Panc1 (cell line): ENCODE data around the gene PPIL6. TPM values are rescaled to one million over a fixed set of nuclear protein-coding genes. Genes with fewer than 3 reads are reported as not detected.
A peak's percentile ranks its signal among the peaks of the same experiment; 100 is the strongest.

ENCODE experiments used
- ATAC-seq: fragments of 200-7000 bp; cut with Tn5 transposase; 2 replicates; pipeline ENCODE4 v1.9.1; 2020; ENCODE audit warnings: mild to moderate bottlenecking, moderate library complexity
- BruUV-seq: library from RNA; stranded (reverse); fragments of 400-500 nt; replicated peaks from 2 replicates; lab custom pipeline; 2021; lab: Mats Ljungman, UMichigan
- CTCF ChIA-PET: fragments of 300-600 bp; sonication (Branson Sonifier 250); formaldehyde crosslinking; loops from one replicate; lab custom pipeline; 2022; ENCODE audit warnings: antibody characterized with exemption; lab: Charles Lee
- POLR2A ChIA-PET: fragments of 300-600 bp; sonication (Branson Sonifier 250); formaldehyde crosslinking; loops from one replicate; lab custom pipeline; 2022; ENCODE audit warnings: antibody characterized with exemption; lab: Charles Lee
- DNase-seq: peaks from one replicate; pipeline ENCODE4 v3.0.0-alpha.2; 2010; ENCODE audit warnings: low read depth, low spot score
- H3K27ac ChIP-seq: 2 replicates; pipeline ENCODE4 v1.5.1; 2011; ENCODE audit warnings: mild to moderate bottlenecking, low read length, inconsistent platforms
- H3K27me3 ChIP-seq: fragments of 200-500 bp; sonication (Bioruptor generic); 2 replicates; pipeline ENCODE4 v1.6.0; 2014; ENCODE audit warnings: low read length, inconsistent platforms; ENCODE audit not compliant: control insufficient read depth, insufficient read depth
- H3K36me3 ChIP-seq: fragments of 200-500 bp; sonication (Bioruptor generic); 2 replicates; pipeline ENCODE4 v1.5.1; 2014; ENCODE audit warnings: inconsistent platforms, mild to moderate bottlenecking, low read length, moderate library complexity; ENCODE audit not compliant: control insufficient read depth, insufficient read depth
- H3K4me1 ChIP-seq: 2 replicates; pipeline ENCODE4 v1.5.1; 2011; ENCODE audit warnings: inconsistent platforms, mild to moderate bottlenecking, low read length, moderate library complexity; ENCODE audit not compliant: control insufficient read depth, insufficient read depth
- H3K4me3 ChIP-seq, 2 experiments: 2 replicates each; pipeline ENCODE4 v1.5.1; 2011 to 2012; ENCODE audit warnings: low read depth in 2 of 2, low read length in 2 of 2, mild to moderate bottlenecking in 2 of 2, inconsistent platforms in 1 of 2, moderate library complexity in 1 of 2
- H3K9me3 ChIP-seq: fragments of 200-500 bp; sonication (Bioruptor generic); 2 replicates; pipeline ENCODE4 v1.5.1; 2014; ENCODE audit warnings: low read depth, mild to moderate bottlenecking, inconsistent platforms, low read length, moderate library complexity; ENCODE audit not compliant: control insufficient read depth, insufficient read depth
- POLR2AphosphoS5 ChIP-seq: IDR thresholded peaks from 2 replicates; pipeline ENCODE4 v1.6.1; 2012; ENCODE audit warnings: mild to moderate bottlenecking, low read depth, low read length, moderate library complexity
- SIN3A ChIP-seq: IDR thresholded peaks from 2 replicates; pipeline ENCODE4 v1.6.1; 2012; ENCODE audit warnings: low read depth, mild to moderate bottlenecking, low read length, moderate library complexity, borderline replicate concordance; ENCODE audit not compliant: insufficient read depth
- TCF7L2 ChIP-seq: IDR thresholded peaks from 2 replicates; pipeline ENCODE4 v1.6.1; 2011; ENCODE audit warnings: mild to moderate bottlenecking, low read depth, low read length, inconsistent platforms
- in situ Hi-C: cut with HindIII; loops from 2 replicates; pipeline ENCODE4 v1.10.0; 2016; ENCODE audit warnings: low sequenced_read_pairs, low pct_unique_long_range_greater_than_20kb
- intact Hi-C: fragments of 100-400 bp; cut with micrococcal nuclease; formaldehyde crosslinking; loops from one replicate; pipeline ENCODE4 v1.10.0; 2022; ENCODE audit not compliant: unreplicated experiment
- total RNA-seq: library from RNA; stranded (reverse); gene quantifications from one replicate; pipeline ENCODE4 v1.2.1, GENCODE V29; 2021; ENCODE audit not compliant: unreplicated experiment
- TF ChIP-seq, protein P1 (sequence below): fragments of 450-650 bp; IDR thresholded peaks from 2 replicates; pipeline ENCODE4 v1.5.1; 2017; ENCODE audit warnings: mild to moderate bottlenecking
- TF ChIP-seq, protein P2 (sequence below), 2 experiments: IDR thresholded peaks; 2 replicates each; pipeline ENCODE4 v1.6.1; 2011 to 2012; ENCODE audit warnings: low read depth in 2 of 2, control low read depth in 1 of 2, low read length in 1 of 2, mild to moderate bottlenecking in 1 of 2, moderate library complexity in 1 of 2; ENCODE audit not compliant: insufficient read depth in 1 of 2

The PPIL6 gene
- total RNA-seq, 1 experiment from 2014 or later: 2.2 TPM

DNA sequence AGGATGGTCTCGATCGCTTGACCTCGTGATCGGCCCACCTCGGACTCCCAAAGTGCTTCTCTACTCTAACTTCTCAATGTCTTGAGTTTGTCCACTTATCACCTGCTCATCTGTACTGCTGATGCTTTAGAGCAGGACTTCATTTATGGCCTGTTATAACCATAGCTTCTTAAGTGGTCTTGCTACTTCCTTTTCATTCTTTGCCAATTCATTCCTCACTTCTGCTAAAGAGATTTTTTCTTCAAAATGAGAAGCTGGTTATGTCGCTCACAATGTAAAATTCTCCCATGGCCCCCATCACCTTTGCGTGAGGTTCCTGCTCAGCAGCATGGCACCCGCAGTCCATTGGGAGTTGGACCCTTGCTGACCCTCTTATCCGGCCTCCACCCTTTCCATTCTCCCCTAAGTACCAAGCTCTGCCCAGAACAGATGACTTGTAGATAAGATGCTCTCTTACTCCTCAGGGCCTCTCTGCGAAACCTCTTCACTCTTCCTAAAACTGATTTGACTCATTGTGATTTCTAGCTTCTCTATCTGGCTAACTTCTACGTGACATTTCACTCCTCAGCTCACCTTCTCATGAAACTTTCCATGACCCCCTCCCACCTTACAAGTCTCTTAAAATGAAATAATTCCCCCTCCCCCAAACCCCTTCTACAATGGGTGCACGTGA lies 44.2 kb downstream of the PPIL6 start:
- POLR2A ChIA-PET: no interaction called here
- TF ChIP-seq POLR2AphosphoS5: no peak
- TF ChIP-seq, protein P1, sequence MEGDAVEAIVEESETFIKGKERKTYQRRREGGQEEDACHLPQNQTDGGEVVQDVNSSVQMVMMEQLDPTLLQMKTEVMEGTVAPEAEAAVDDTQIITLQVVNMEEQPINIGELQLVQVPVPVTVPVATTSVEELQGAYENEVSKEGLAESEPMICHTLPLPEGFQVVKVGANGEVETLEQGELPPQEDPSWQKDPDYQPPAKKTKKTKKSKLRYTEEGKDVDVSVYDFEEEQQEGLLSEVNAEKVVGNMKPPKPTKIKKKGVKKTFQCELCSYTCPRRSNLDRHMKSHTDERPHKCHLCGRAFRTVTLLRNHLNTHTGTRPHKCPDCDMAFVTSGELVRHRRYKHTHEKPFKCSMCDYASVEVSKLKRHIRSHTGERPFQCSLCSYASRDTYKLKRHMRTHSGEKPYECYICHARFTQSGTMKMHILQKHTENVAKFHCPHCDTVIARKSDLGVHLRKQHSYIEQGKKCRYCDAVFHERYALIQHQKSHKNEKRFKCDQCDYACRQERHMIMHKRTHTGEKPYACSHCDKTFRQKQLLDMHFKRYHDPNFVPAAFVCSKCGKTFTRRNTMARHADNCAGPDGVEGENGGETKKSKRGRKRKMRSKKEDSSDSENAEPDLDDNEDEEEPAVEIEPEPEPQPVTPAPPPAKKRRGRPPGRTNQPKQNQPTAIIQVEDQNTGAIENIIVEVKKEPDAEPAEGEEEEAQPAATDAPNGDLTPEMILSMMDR: no peak
- TF ChIP-seq, protein P2, sequence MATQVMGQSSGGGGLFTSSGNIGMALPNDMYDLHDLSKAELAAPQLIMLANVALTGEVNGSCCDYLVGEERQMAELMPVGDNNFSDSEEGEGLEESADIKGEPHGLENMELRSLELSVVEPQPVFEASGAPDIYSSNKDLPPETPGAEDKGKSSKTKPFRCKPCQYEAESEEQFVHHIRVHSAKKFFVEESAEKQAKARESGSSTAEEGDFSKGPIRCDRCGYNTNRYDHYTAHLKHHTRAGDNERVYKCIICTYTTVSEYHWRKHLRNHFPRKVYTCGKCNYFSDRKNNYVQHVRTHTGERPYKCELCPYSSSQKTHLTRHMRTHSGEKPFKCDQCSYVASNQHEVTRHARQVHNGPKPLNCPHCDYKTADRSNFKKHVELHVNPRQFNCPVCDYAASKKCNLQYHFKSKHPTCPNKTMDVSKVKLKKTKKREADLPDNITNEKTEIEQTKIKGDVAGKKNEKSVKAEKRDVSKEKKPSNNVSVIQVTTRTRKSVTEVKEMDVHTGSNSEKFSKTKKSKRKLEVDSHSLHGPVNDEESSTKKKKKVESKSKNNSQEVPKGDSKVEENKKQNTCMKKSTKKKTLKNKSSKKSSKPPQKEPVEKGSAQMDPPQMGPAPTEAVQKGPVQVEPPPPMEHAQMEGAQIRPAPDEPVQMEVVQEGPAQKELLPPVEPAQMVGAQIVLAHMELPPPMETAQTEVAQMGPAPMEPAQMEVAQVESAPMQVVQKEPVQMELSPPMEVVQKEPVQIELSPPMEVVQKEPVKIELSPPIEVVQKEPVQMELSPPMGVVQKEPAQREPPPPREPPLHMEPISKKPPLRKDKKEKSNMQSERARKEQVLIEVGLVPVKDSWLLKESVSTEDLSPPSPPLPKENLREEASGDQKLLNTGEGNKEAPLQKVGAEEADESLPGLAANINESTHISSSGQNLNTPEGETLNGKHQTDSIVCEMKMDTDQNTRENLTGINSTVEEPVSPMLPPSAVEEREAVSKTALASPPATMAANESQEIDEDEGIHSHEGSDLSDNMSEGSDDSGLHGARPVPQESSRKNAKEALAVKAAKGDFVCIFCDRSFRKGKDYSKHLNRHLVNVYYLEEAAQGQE (IDR thresholded peaks at IDR 0.05; ENCODE audit: insufficient read depth in 1 of 2, low read depth in 2 of 2, low read length in 1 of 2): no peak
- no peak for TF ChIP-seq SIN3A
- TF ChIP-seq TCF7L2: no peak
- ATAC-seq (no peak), DNase-seq (no peak)
- Histone ChIP-seq H3K36me3 (no peaks in the 10 kb centered on the region), H3K27me3 (no peaks in the 10 kb centered on the region), H3K4me3 (no peak overlapping the region), H3K9me3 (no peaks in the 10 kb centered on the region), H3K4me1 (no peaks in the 10 kb centered on the region), H3K27ac (no peak overlapping the region)
- no TSS peak for BruUV-seq
- in situ Hi-C loops (no loop called here), intact Hi-C loops (no loop called here)
- CTCF ChIA-PET: no interaction called here

- TF ChIP-seq SIN3A: no peak
- TF ChIP-seq TCF7L2: no peak
- TF ChIP-seq, protein P1: no peak
- no peak for TF ChIP-seq POLR2AphosphoS5
- TF ChIP-seq, protein P2 (IDR thresholded peaks at IDR 0.05; ENCODE audit: insufficient read depth in 1 of 2, low read depth in 2 of 2, low read length in 1 of 2): no peak
- Histone ChIP-seq H3K4me1 (no peaks in the 10 kb centered on the region), H3K27me3 (no peaks in the 10 kb centered on the region), H3K36me3 (no peaks in the 10 kb centered on the region), H3K4me3 (no peak overlapping the region), H3K27ac (no peak overlapping the region), H3K9me3 (no peaks in the 10 kb centered on the region)
- ATAC-seq (peak; percentile 48; the same call in 1 of the 2 replicates), DNase-seq (no peak)
- BruUV-seq: no TSS peak
- ChIA-PET POLR2A (interaction anchor here (0.5 to 0.7 kb wide), 2 partner anchors 18 to 38 kb away, joined by 5 to 18 read pairs; no protein-coding TSS in a partner anchor), CTCF (no interaction called here)
- in situ Hi-C loops: no loop called here
- intact Hi-C loops: no loop called here
These were observed 46.5 kb downstream of the PPIL6 start for GRCh38 chr6:109393886-109394281.
